Sigmoid colon (tissue), 4 donors: ENCODE data around the gene OXLD1.

ENCODE experiments used
- CTCF ChIP-seq, 4 experiments: fragments of 450-650 bp in 3 of 4; fragments of 200-600 bp in 1 of 4; IDR thresholded peaks; one replicate each; pipeline ENCODE4 v1.5.1; 2016 to 2019; ENCODE audit warnings: antibody characterized with exemption in 4 of 4, mild to moderate bottlenecking in 3 of 4, moderate library complexity in 2 of 4
- POLR2A ChIP-seq, 2 donors: fragments of 450-650 bp; IDR thresholded peaks; one replicate each; pipeline ENCODE4 v1.6.1; 2016; ENCODE audit warnings: antibody characterized with exemption in 2 of 2, mild to moderate bottlenecking in 2 of 2, moderate library complexity in 2 of 2
- POLR2AphosphoS5 ChIP-seq, 4 donors: sonication (generic); formaldehyde crosslinking; IDR thresholded peaks; one replicate each; pipeline ENCODE4 v1.6.1; 2017; ENCODE audit warnings: antibody characterized with exemption in 4 of 4

GRCh38 chr17:81680150-81680549 is 13.7 kb upstream of the OXLD1 start:
- no peak for TF ChIP-seq POLR2A (IDR thresholded peaks at IDR 0.05)
- no peak for TF ChIP-seq CTCF (IDR thresholded peaks at IDR 0.05)
- TF ChIP-seq POLR2AphosphoS5 (IDR thresholded peaks at IDR 0.05) = no peak
